Sigmoid colon (tissue), 4 donors: ENCODE data around the gene HMCN2.

Experiments used
- EP300 ChIP-seq, 4 donors: sonication (generic); formaldehyde crosslinking; IDR thresholded peaks; one replicate each; pipeline ENCODE4 v1.6.1; 2017; ENCODE audit warnings: antibody characterized with exemption in 4 of 4
- TF ChIP-seq, protein P1 (sequence below), 4 experiments: fragments of 450-650 bp in 3 of 4; fragments of 200-600 bp in 1 of 4; IDR thresholded peaks; one replicate each; pipeline ENCODE4 v1.5.1; 2016 to 2019; ENCODE audit warnings: antibody characterized with exemption in 4 of 4, mild to moderate bottlenecking in 3 of 4, moderate library complexity in 2 of 4

GRCh38 chr9:130347931-130348330 is 82.4 kb downstream of the HMCN2 start:
- TF ChIP-seq, protein P1, sequence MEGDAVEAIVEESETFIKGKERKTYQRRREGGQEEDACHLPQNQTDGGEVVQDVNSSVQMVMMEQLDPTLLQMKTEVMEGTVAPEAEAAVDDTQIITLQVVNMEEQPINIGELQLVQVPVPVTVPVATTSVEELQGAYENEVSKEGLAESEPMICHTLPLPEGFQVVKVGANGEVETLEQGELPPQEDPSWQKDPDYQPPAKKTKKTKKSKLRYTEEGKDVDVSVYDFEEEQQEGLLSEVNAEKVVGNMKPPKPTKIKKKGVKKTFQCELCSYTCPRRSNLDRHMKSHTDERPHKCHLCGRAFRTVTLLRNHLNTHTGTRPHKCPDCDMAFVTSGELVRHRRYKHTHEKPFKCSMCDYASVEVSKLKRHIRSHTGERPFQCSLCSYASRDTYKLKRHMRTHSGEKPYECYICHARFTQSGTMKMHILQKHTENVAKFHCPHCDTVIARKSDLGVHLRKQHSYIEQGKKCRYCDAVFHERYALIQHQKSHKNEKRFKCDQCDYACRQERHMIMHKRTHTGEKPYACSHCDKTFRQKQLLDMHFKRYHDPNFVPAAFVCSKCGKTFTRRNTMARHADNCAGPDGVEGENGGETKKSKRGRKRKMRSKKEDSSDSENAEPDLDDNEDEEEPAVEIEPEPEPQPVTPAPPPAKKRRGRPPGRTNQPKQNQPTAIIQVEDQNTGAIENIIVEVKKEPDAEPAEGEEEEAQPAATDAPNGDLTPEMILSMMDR (IDR thresholded peaks at IDR 0.05): no peak
- TF ChIP-seq EP300 (IDR thresholded peaks at IDR 0.05): no peak
